SK-N-SH treated with all-trans-retinoic acid at 6 μM for 48 hours (cell line): ENCODE measurements around the gene UTP14A.

ENCODE experiments used
- ATAC-seq: fragments of 200-7000 bp; cut with Tn5 transposase; 3 replicates; pipeline ENCODE4 v1.9.1; 2020; ENCODE audit warnings: mild to moderate bottlenecking, moderate library complexity
- BACH2 ChIP-seq: fragments of 250-450 bp; sonication (Bioruptor Pico); IDR thresholded peaks from 2 replicates; pipeline ENCODE4 v1.9.0; 2021; ENCODE audit warnings: mild to moderate bottlenecking, borderline replicate concordance
- GLIS3 ChIP-seq: fragments of 250-450 bp; sonication (Bioruptor Pico); IDR thresholded peaks from 2 replicates; pipeline ENCODE4 v1.5.0; 2020; ENCODE audit warnings: mild to moderate bottlenecking, moderate library complexity
- ISL1 ChIP-seq: fragments of 250-450 bp; sonication (Bioruptor Pico); IDR thresholded peaks from 2 replicates; pipeline ENCODE4 v2.1.2; 2022; ENCODE audit warnings: mild to moderate bottlenecking, moderate library complexity
- OSR1 ChIP-seq: fragments of 250-450 bp; sonication (Bioruptor Pico); IDR thresholded peaks from 2 replicates; pipeline ENCODE4 v1.8.0; 2022; ENCODE audit warnings: moderate library complexity, mild to moderate bottlenecking, inconsistent platforms
- PATZ1 ChIP-seq: fragments of 250-450 bp; sonication (Bioruptor Pico); IDR thresholded peaks from 2 replicates; pipeline ENCODE4 v1.8.0; 2020; ENCODE audit warnings: mild to moderate bottlenecking, moderate library complexity, borderline replicate concordance
- PPARA ChIP-seq: fragments of 250-450 bp; sonication (Bioruptor Pico); IDR thresholded peaks from 2 replicates; pipeline ENCODE4 v1.5.0; 2020; ENCODE audit warnings: mild to moderate bottlenecking, borderline replicate concordance
- RARB ChIP-seq: fragments of 250-450 bp; sonication (Bioruptor Pico); IDR thresholded peaks from 2 replicates; pipeline ENCODE4 v1.8.0; 2021; ENCODE audit warnings: mild to moderate bottlenecking, moderate library complexity
- SNAI2 ChIP-seq: fragments of 250-450 bp; sonication (Bioruptor Pico); IDR thresholded peaks from 2 replicates; pipeline ENCODE4 v1.5.0; 2020; ENCODE audit warnings: mild to moderate bottlenecking, moderate library complexity
- TCF4 ChIP-seq: fragments of 250-450 bp; sonication (Bioruptor Pico); IDR thresholded peaks from 2 replicates; pipeline ENCODE4 v1.8.0; 2021; ENCODE audit warnings: mild to moderate bottlenecking, moderate library complexity, borderline replicate concordance
- TOX ChIP-seq: fragments of 250-450 bp; sonication (Bioruptor Pico); IDR thresholded peaks from 2 replicates; pipeline ENCODE4 v1.8.0; 2021; ENCODE audit warnings: mild to moderate bottlenecking, moderate library complexity, borderline replicate concordance
- TSHZ2 ChIP-seq: fragments of 250-450 bp; sonication (Bioruptor Pico); IDR thresholded peaks from 2 replicates; pipeline ENCODE4 v1.5.0; 2020; ENCODE audit warnings: mild to moderate bottlenecking, moderate library complexity
- ZC3H10 ChIP-seq: fragments of 250-450 bp; sonication (Bioruptor Pico); IDR thresholded peaks from 2 replicates; pipeline ENCODE4 v1.5.1; 2021; ENCODE audit warnings: mild to moderate bottlenecking, moderate library complexity
- ZNF565 ChIP-seq: fragments of 450-650 bp; formaldehyde crosslinking; conservative IDR thresholded peaks from 2 replicates; pipeline ENCODE4 v1.5.0; 2020; ENCODE audit warnings: low read depth, mild to moderate bottlenecking, moderate library complexity
- ZNF70 ChIP-seq: fragments of 450-650 bp; formaldehyde crosslinking; IDR thresholded peaks from 2 replicates; pipeline ENCODE4 v1.5.0; 2020; ENCODE audit warnings: mild to moderate bottlenecking, moderate library complexity
- ZNF8 ChIP-seq: fragments of 450-650 bp; formaldehyde crosslinking; IDR thresholded peaks from 2 replicates; pipeline ENCODE4 v1.5.0; 2020; ENCODE audit warnings: mild to moderate bottlenecking, moderate library complexity
- TF ChIP-seq, protein P1 (sequence below): fragments of 250-450 bp; sonication (Bioruptor Pico); IDR thresholded peaks from 2 replicates; pipeline ENCODE4 v1.8.0; 2021; ENCODE audit warnings: low read depth, mild to moderate bottlenecking, moderate library complexity, borderline replicate concordance
- TF ChIP-seq, protein P2 (sequence below): fragments of 250-450 bp; sonication (Bioruptor Pico); IDR thresholded peaks from 2 replicates; pipeline ENCODE4 v1.5.1; 2020; ENCODE audit warnings: low read depth, mild to moderate bottlenecking, moderate library complexity

Gene UTP14A

GRCh38 chrX:129925305-129926092 is 19.5 kb downstream of the UTP14A start:
- peak; percentile 85 for ATAC-seq
- TF ChIP-seq RARB, result no peak
- TF ChIP-seq PPARA (CRISPR knock-in tag), result no peak
- TF ChIP-seq, protein P1, sequence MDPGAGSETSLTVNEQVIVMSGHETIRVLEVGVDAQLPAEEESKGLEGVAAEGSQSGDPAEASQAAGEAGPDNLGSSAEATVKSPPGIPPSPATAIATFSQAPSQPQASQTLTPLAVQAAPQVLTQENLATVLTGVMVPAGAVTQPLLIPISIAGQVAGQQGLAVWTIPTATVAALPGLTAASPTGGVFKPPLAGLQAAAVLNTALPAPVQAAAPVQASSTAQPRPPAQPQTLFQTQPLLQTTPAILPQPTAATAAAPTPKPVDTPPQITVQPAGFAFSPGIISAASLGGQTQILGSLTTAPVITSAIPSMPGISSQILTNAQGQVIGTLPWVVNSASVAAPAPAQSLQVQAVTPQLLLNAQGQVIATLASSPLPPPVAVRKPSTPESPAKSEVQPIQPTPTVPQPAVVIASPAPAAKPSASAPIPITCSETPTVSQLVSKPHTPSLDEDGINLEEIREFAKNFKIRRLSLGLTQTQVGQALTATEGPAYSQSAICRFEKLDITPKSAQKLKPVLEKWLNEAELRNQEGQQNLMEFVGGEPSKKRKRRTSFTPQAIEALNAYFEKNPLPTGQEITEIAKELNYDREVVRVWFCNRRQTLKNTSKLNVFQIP, result no peak
- no peak for TF ChIP-seq ISL1
- no peak for TF ChIP-seq ZNF8 (CRISPR knock-in tag)
- TF ChIP-seq, protein P2, sequence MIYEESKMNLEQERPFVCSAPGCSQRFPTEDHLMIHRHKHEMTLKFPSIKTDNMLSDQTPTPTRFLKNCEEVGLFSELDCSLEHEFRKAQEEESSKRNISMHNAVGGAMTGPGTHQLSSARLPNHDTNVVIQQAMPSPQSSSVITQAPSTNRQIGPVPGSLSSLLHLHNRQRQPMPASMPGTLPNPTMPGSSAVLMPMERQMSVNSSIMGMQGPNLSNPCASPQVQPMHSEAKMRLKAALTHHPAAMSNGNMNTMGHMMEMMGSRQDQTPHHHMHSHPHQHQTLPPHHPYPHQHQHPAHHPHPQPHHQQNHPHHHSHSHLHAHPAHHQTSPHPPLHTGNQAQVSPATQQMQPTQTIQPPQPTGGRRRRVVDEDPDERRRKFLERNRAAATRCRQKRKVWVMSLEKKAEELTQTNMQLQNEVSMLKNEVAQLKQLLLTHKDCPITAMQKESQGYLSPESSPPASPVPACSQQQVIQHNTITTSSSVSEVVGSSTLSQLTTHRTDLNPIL, result no peak
- no peak for TF ChIP-seq TSHZ2 (CRISPR knock-in tag)
- no peak for TF ChIP-seq ZNF565 (CRISPR knock-in tag)
- no peak for TF ChIP-seq ZC3H10
- no peak for TF ChIP-seq TOX (CRISPR knock-in tag)
- TF ChIP-seq TCF4 (CRISPR knock-in tag), result no peak
- TF ChIP-seq GLIS3, result no peak

- peak; percentile 9 for ATAC-seq
- no peak for TF ChIP-seq OSR1
- TF ChIP-seq ZNF70, result no peak
Observed at GRCh38 chrX:129930941-129931410, 25.0 kb downstream of the UTP14A start.

GRCh38 chrX:129931411-129932015 is 25.5 kb downstream of the UTP14A start:
- TF ChIP-seq GLIS3, result no peak
- TF ChIP-seq PATZ1 (CRISPR knock-in tag), result 0 out of 2 replicates have a peak, but pooled peaks have one; percentile 45
- ATAC-seq, result peak; percentile 85

- peak; percentile 66 for ATAC-seq
- TF ChIP-seq SNAI2 (CRISPR knock-in tag), result no peak
- no peak for TF ChIP-seq BACH2 (CRISPR knock-in tag)
- TF ChIP-seq TOX (CRISPR knock-in tag), result no peak
- no peak for TF ChIP-seq PPARA (CRISPR knock-in tag)
Observed at GRCh38 chrX:129932016-129932820, 26.3 kb downstream of the UTP14A start.
